HepG2 (cell line): ENCODE data around the gene IGSF11. TPM values are rescaled to one million over a fixed set of nuclear protein-coding genes. Genes with fewer than 3 reads are reported as not detected.

Experiments
- ATAC-seq: fragments of 200-7000 bp; cut with Tn5 transposase; 3 replicates; pipeline ENCODE4 v1.9.1; 2020; ENCODE audit warnings: mild to moderate bottlenecking, moderate library complexity
- BruUV-seq: library from RNA; stranded (reverse); fragments of 400-500 nt; replicated peaks from 2 replicates; lab custom pipeline; 2021; lab: Mats Ljungman, UMichigan
- CTCF ChIA-PET: fragments of 300-600 bp; formaldehyde crosslinking; extraction: SDS; loops from one replicate; lab custom pipeline; 2021; ENCODE audit warnings: low total read pairs, inconsistent platforms, low intra/inter-chr PET ratio; lab: Yijun Ruan, JAX
- POLR2A ChIA-PET: fragments of 350-600 bp; sonication (Branson Sonifier 250); formaldehyde crosslinking; loops from one replicate; lab custom pipeline; 2020; ENCODE audit warnings: antibody characterized with exemption, inconsistent platforms; lab: Yijun Ruan, JAX
- DNase-seq: peaks from one replicate; pipeline ENCODE4 v3.0.0-alpha.2; 2015; ENCODE audit warnings: low spot score
- FAIRE-seq: peaks from 3 replicates; lab custom pipeline; 2011; peaks lifted over from hg19 to GRCh38; lab: Jason Lieb, UNC
- H2AFZ ChIP-seq: one replicate; pipeline ENCODE4 v1.6.1; 2011; ENCODE audit warnings: low read length, inconsistent platforms
- H3K27ac ChIP-seq: fragments of 300-600 bp; 3 replicates; pipeline ENCODE4 v1.8.0; 2011; ENCODE audit warnings: mixed run types, mild to moderate bottlenecking, mixed read lengths, low read length, inconsistent platforms; ENCODE audit not compliant: insufficient read depth; ENCODE audit errors: extremely low read length
- H3K27me3 ChIP-seq, 2 experiments: fragments of 200-600 bp in 1 of 2; 2 replicates in 1 of 2; 3 replicates in 1 of 2; pipeline versions ENCODE4 v1.6.0 to v1.8.0; 2011; ENCODE audit warnings: low read length in 2 of 2, mild to moderate bottlenecking in 2 of 2, moderate library complexity in 2 of 2, inconsistent platforms in 1 of 2; ENCODE audit not compliant: insufficient read depth in 2 of 2, control insufficient read depth in 1 of 2
- H3K36me3 ChIP-seq, 2 experiments: fragments of 200-600 bp in 1 of 2; replicated peaks in 1 of 2; 2 replicates in 1 of 2; 3 replicates in 1 of 2; pipeline versions ENCODE4 v1.5.1 to v1.8.0; 2011; ENCODE audit warnings: low read length in 2 of 2, inconsistent platforms in 1 of 2; ENCODE audit not compliant: insufficient read depth in 2 of 2, control insufficient read depth in 1 of 2
- H3K4me1 ChIP-seq: 2 replicates; pipeline ENCODE4 v1.5.1; 2012; ENCODE audit warnings: low read length, inconsistent platforms; ENCODE audit not compliant: insufficient read depth
- H3K4me2 ChIP-seq: 2 replicates; pipeline ENCODE4 v1.6.0; 2011; ENCODE audit warnings: low read depth, low read length, inconsistent platforms
- H3K4me3 ChIP-seq, 3 experiments: fragments of 200-600 bp in 1 of 3; sonication (generic), shearing (Covaris generic) in 1 of 3; replicated peaks in 1 of 3; 2 replicates each; pipeline ENCODE4 v1.5.1; 2011 to 2016; ENCODE audit warnings: low read length in 3 of 3, inconsistent platforms in 2 of 3, low read depth in 2 of 3, mild to moderate bottlenecking in 2 of 3, control low read depth in 1 of 3, mixed read lengths in 1 of 3; ENCODE audit not compliant: insufficient read depth in 1 of 3
- H3K79me2 ChIP-seq: one replicate; pipeline ENCODE4 v1.6.1; 2011; ENCODE audit warnings: low read length, inconsistent platforms; ENCODE audit not compliant: insufficient read depth
- H3K9ac ChIP-seq: 2 replicates; pipeline ENCODE4 v1.6.0; 2011; ENCODE audit warnings: mild to moderate bottlenecking, low read depth, low read length, inconsistent platforms; ENCODE audit not compliant: insufficient read depth
- H3K9me3 ChIP-seq: 2 replicates; pipeline ENCODE4 v1.5.1; 2012; ENCODE audit warnings: mild to moderate bottlenecking, low read length
- H4K20me1 ChIP-seq: 2 replicates; pipeline ENCODE4 v1.6.0; 2011; ENCODE audit warnings: inconsistent platforms, mild to moderate bottlenecking, low read length, moderate library complexity; ENCODE audit not compliant: insufficient read depth
- CBX1 ChIP-seq: IDR thresholded peaks from one replicate; pipeline ENCODE4 v1.6.1; 2016; ENCODE audit warnings: antibody characterized with exemption, low read depth
- KAT7 ChIP-seq: IDR thresholded peaks from 2 replicates; pipeline ENCODE4 v1.6.1; 2018; ENCODE audit warnings: borderline replicate concordance, missing compliant biosample characterization
- KDM4B ChIP-seq: sonication (generic); formaldehyde crosslinking; IDR thresholded peaks from 2 replicates; pipeline ENCODE4 v1.4.0; 2020; ENCODE audit warnings: missing genetic modification reagents
- MED13 ChIP-seq: sonication (generic); formaldehyde crosslinking; IDR thresholded peaks from 2 replicates; pipeline ENCODE4 v1.5.0; 2020; ENCODE audit warnings: missing genetic modification reagents
- MTA3 ChIP-seq: sonication (generic); formaldehyde crosslinking; IDR thresholded peaks from 2 replicates; pipeline ENCODE4 v1.4.0; 2020; ENCODE audit warnings: missing genetic modification reagents
- MXI1 ChIP-seq: IDR thresholded peaks from 3 replicates; pipeline ENCODE4 v1.6.1; 2012; ENCODE audit warnings: low read depth, low read length, inconsistent platforms, borderline replicate concordance
- NCOA2 ChIP-seq: sonication (generic); formaldehyde crosslinking; IDR thresholded peaks from 2 replicates; pipeline ENCODE4 v1.8.0; 2022; ENCODE audit warnings: inconsistent platforms
- POGZ ChIP-seq: sonication (generic); formaldehyde crosslinking; IDR thresholded peaks from 2 replicates; pipeline ENCODE4 v1.4.0; 2020; ENCODE audit warnings: mild to moderate bottlenecking, missing genetic modification reagents
- PREB ChIP-seq: sonication (generic); formaldehyde crosslinking; IDR thresholded peaks from 2 replicates; pipeline ENCODE4 v1.4.0; 2020; ENCODE audit warnings: missing genetic modification reagents
- RBAK ChIP-seq: sonication (generic); formaldehyde crosslinking; IDR thresholded peaks from 2 replicates; pipeline ENCODE4 v1.5.1; 2020; ENCODE audit warnings: mild to moderate bottlenecking, missing genetic modification reagents
- RBM22 ChIP-seq: fragments of 200-400 bp; formaldehyde crosslinking; optimal IDR thresholded peaks from 2 replicates; pipeline ENCODE3; 2017; ENCODE audit warnings: mild to moderate bottlenecking, low read length, moderate library complexity
- SKI ChIP-seq: fragments of 450-650 bp; IDR thresholded peaks from one replicate; pipeline ENCODE4 v1.6.1; 2018; ENCODE audit warnings: mild to moderate bottlenecking; ENCODE audit not compliant: partially characterized antibody
- ZFP62 ChIP-seq: sonication (generic); formaldehyde crosslinking; IDR thresholded peaks from 2 replicates; pipeline ENCODE4 v1.4.0; 2020; ENCODE audit warnings: missing genetic modification reagents
- ZNF232 ChIP-seq: sonication (generic); formaldehyde crosslinking; IDR thresholded peaks from 2 replicates; pipeline ENCODE4 v1.4.0; 2020; ENCODE audit warnings: missing genetic modification reagents, borderline replicate concordance
- ZNF281 ChIP-seq: sonication (generic); formaldehyde crosslinking; IDR thresholded peaks from 2 replicates; pipeline ENCODE4 v1.4.0; 2020; ENCODE audit warnings: missing genetic modification reagents, borderline replicate concordance
- ZNF562 ChIP-seq: sonication (generic); formaldehyde crosslinking; IDR thresholded peaks from 2 replicates; pipeline ENCODE4 v1.8.0; 2022; ENCODE audit warnings: missing genetic modification reagents, borderline replicate concordance
- ZNF564 ChIP-seq: sonication (generic); formaldehyde crosslinking; IDR thresholded peaks from 2 replicates; pipeline ENCODE4 v1.8.1; 2023; ENCODE audit warnings: mild to moderate bottlenecking, missing genetic modification reagents
- ZNF766 ChIP-seq: sonication (generic); formaldehyde crosslinking; IDR thresholded peaks from 2 replicates; pipeline ENCODE4 v1.5.0; 2020; ENCODE audit warnings: missing genetic modification reagents, borderline replicate concordance
- ZNF772 ChIP-seq: sonication (generic); formaldehyde crosslinking; IDR thresholded peaks from 2 replicates; pipeline ENCODE4 v1.5.0; 2020; ENCODE audit warnings: mild to moderate bottlenecking, missing genetic modification reagents
- ZNF83 ChIP-seq: sonication (generic); formaldehyde crosslinking; IDR thresholded peaks from 2 replicates; pipeline ENCODE4 v1.4.0; 2020; ENCODE audit warnings: missing genetic modification reagents, mild to moderate bottlenecking, borderline replicate concordance
- WGBS: methylation state at CpG from one replicate; pipeline ENCODE4 v1.1.6; 2017; ENCODE audit warnings: low lambda C conversion rate; 5-methylcytosine and 5-hydroxymethylcytosine counted together
- in situ Hi-C: cut with HindIII; loops from 2 replicates; pipeline ENCODE4 v1.10.0; 2017; ENCODE audit warnings: low pct_unique_long_range_greater_than_20kb; ENCODE audit not compliant: extremely low pct_ligation_motif_present
- intact Hi-C: fragments of 100-400 bp; cut with micrococcal nuclease; formaldehyde crosslinking; loops from one replicate; pipeline ENCODE4 v1.10.0; 2022; ENCODE audit not compliant: unreplicated experiment
- polyA plus RNA-seq, 8 experiments: library from polyadenylated mRNA; depleted of rRNA in 3 of 8; stranded (reverse) in 7 of 8; unstranded in 1 of 8; fragments of >200 nt; fragmentation: Illumina TruSeq in 4 of 8; extraction: Trizol in 4 of 8; gene quantifications; 2 replicates each; pipeline versions ENCODE4 v1.2.1 to v1.2.3, GENCODE V29; 2011 to 2016; ENCODE audit warnings: low read depth in 4 of 8, missing spikeins in 1 of 8, mixed read lengths in 1 of 8; ENCODE audit not compliant: insufficient read depth in 1 of 8
- total RNA-seq, 5 experiments: library from RNA; depleted of rRNA; stranded (reverse); fragments of >200 nt; fragmentation: Illumina TruSeq; extraction: Trizol; gene quantifications; 2 replicates each; pipeline ENCODE4 v1.2.3, GENCODE V29; 2016; ENCODE audit warnings: low read depth in 1 of 5

Gene IGSF11
- total and polyA plus RNA-seq, 2 of the 13 experiments (the other 11 are each of a cell fraction or from before 2014, with no cell fraction given): not detected

GRCh38 chr3:119011528-119011927 is 23.1 kb downstream of the IGSF11 start:
- ATAC-seq (no peak), FAIRE-seq (no peak), DNase-seq (no peak)
- Histone ChIP-seq H3K27ac (no peak overlapping the region), H3K36me3 (no peaks in the 10 kb centered on the region), H3K9ac (no peak overlapping the region), H3K9me3 (no peaks in the 10 kb centered on the region), H4K20me1 (no peaks in the 10 kb centered on the region), H3K79me2 (no peaks in the 10 kb centered on the region), H3K4me3 (no peak overlapping the region), H3K4me2 (no peak overlapping the region), H2AFZ (no peak overlapping the region), H3K27me3 (0 out of 5 replicates have a peak, but pooled peaks cover 0 to 3% of the 10 kb centered on the region in 2 experiments), H3K4me1 (no peaks in the 10 kb centered on the region)
- 0% methylated on average over 1 of the region's 1 CpG for WGBS
- ChIA-PET CTCF (no interaction called here), POLR2A (no interaction called here)
- intact Hi-C loops (no loop called here), in situ Hi-C loops (no loop called here)
- TF ChIP-seq RBAK (CRISPR knock-in tag) (no peak), PREB (no peak), ZNF564 (CRISPR knock-in tag) (no peak), ZNF232 (no peak), ZNF562 (CRISPR knock-in tag) (no peak), KAT7 (CRISPR knock-in tag) (no peak), POGZ (CRISPR knock-in tag) (no peak), ZNF83 (no peak), ZFP62 (CRISPR knock-in tag) (no peak)
- no TSS peak for BruUV-seq

- Histone ChIP-seq H4K20me1 (no peaks in the 10 kb centered on the region), H3K9ac (no peak overlapping the region), H3K4me3 (no peak overlapping the region), H3K79me2 (no peaks in the 10 kb centered on the region), H3K36me3 (no peaks in the 10 kb centered on the region), H2AFZ (no peak overlapping the region), H3K4me1 (no peaks in the 10 kb centered on the region), H3K4me2 (no peak overlapping the region), H3K27ac (no peak overlapping the region), H3K27me3 (no peaks in the 10 kb centered on the region), H3K9me3 (no peaks in the 10 kb centered on the region)
- WGBS: 0% methylated on average over 2 of the region's 2 CpGs
- POLR2A ChIA-PET: no interaction called here
- no peak for DNase-seq
- no TSS peak for BruUV-seq
- CTCF ChIA-PET: no interaction called here
- in situ Hi-C loops: no loop called here
- intact Hi-C loops: no loop called here
- FAIRE-seq: no peak
- ATAC-seq: no peak
- no peak for TF ChIP-seq MED13
- no peak for TF ChIP-seq ZNF766 (CRISPR knock-in tag)
- TF ChIP-seq ZNF281 (CRISPR knock-in tag): no peak
- no peak for TF ChIP-seq CBX1
- no peak for TF ChIP-seq RBM22
- TF ChIP-seq SKI: no peak
- TF ChIP-seq MTA3 (CRISPR knock-in tag): no peak
- no peak for TF ChIP-seq ZNF772 (CRISPR knock-in tag)
- TF ChIP-seq NCOA2 (CRISPR knock-in tag): no peak
- no peak for TF ChIP-seq KDM4B
- TF ChIP-seq MXI1: no peak
Measured at GRCh38 chr3:118997190-118997589, 37.5 kb downstream of the IGSF11 start.
